Measurements from ENCODE around the gene UBALD1.

Gene UBALD1

DNA sequence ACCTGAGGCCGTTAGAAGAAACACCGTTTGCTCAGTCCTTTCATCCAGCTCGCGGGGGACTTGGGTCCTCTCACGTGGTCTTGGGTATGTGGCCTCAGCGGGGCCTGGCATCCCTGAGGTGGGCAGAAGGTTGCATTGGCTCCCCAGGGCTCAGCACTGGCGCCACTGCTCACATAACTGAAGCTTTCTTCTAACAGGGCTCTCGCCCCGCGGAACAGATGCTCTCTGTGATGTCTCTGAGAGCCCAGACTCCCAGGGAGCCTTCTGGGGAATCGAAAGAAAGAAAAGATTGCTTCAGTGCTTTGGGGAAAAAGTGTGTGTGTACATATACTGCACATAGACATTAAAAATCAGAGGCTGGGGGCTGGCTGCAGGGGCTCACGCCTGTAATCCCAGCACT lies 20.1 kb upstream of the UBALD1 start:
- TF ChIP-seq, protein P1, sequence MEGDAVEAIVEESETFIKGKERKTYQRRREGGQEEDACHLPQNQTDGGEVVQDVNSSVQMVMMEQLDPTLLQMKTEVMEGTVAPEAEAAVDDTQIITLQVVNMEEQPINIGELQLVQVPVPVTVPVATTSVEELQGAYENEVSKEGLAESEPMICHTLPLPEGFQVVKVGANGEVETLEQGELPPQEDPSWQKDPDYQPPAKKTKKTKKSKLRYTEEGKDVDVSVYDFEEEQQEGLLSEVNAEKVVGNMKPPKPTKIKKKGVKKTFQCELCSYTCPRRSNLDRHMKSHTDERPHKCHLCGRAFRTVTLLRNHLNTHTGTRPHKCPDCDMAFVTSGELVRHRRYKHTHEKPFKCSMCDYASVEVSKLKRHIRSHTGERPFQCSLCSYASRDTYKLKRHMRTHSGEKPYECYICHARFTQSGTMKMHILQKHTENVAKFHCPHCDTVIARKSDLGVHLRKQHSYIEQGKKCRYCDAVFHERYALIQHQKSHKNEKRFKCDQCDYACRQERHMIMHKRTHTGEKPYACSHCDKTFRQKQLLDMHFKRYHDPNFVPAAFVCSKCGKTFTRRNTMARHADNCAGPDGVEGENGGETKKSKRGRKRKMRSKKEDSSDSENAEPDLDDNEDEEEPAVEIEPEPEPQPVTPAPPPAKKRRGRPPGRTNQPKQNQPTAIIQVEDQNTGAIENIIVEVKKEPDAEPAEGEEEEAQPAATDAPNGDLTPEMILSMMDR (IDR thresholded peaks at IDR 0.05; ENCODE audit: borderline replicate concordance, insufficient read depth, low read depth, low read length) = no peak
- H3K4me3 ChIP-seq (ENCODE audit: low read depth, low read length) = no peak overlapping the region

DNA sequence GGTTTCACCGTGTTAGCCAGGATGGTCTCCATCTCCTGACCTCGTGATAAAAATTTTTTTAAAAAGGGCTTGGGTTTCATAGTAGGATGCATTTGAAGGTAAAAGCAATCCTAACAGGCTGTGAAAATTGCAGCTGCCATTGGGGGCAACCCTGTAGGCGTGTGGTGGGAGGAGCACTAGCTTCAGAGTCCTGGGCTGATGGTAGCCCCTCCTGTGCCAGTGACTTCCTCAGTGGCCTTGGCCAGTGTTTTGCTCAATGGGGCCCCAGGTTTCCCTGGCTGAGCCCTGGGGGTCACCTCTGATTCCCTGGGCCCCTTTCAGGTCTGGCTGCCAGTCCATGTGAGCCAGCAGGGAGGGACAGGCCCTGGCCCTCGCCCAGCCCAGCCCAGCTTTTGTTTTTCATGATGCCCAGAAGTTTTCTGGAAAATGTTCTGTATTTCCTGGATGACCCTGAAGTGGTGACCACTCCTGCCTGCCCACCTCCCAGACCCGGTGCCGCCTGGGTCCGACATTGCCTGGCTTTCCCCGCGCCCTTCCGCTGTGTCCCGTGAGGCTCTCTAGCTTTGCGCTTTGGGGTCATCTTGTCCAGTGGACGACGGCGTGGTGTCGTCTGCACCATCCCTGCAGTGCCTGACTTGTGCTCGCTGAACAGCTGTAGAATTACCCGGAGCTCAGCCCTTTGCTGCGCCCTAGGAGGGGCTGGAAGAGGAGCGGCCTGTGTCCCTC lies 19.4 kb upstream of the UBALD1 start:
- H3K4me3 ChIP-seq (ENCODE audit: low read depth, low read length) = no peak overlapping the region
- TF ChIP-seq, protein P1 (IDR thresholded peaks at IDR 0.05; ENCODE audit: borderline replicate concordance, insufficient read depth, low read depth, low read length) = no peak

DNA sequence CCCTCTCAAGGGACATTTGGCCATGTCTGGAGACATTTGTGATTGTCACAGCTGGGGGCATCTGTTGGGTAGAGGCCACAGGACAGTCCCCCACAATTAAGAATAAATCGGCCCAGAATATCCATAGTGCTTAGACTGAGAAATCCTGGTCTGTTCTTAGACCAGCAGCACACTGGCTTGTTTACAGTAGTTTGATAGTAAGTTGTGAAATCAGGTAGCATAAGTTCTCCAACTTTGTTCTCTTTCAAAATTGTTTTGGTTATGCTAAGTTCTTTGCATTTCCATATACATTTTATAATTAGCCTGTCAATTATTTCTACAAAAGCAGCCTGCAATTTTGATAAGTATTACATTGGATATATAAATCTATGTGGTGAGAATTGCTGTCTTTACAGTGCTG lies 16.8 kb upstream of the UBALD1 start:
- TF ChIP-seq, protein P1 (IDR thresholded peaks at IDR 0.05; ENCODE audit: borderline replicate concordance, insufficient read depth, low read depth, low read length) = no peak
- H3K4me3 ChIP-seq (ENCODE audit: low read depth, low read length) = no peak overlapping the region

DNA sequence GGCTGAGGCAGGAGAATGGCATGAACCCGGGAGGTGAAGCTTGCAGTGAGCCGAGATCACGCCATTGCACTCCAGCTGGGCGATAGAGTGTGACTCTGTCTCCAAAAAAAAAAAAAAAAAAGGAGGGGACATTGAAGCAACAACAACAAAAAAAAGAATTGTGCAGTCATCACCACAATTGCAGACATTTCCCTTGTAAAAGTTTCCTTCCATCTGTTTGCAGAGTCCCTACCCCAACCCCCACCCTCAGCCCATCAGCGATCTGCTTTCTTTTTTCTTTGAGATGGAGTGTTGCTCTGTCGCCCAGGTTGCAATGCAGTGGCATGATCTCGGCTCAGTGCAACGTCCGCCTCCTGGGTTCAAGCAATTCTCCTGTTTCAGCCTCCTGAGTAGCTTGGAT lies 13.6 kb upstream of the UBALD1 start:
- H3K4me3 ChIP-seq (ENCODE audit: low read depth, low read length) = no peak overlapping the region
- TF ChIP-seq, protein P1 (IDR thresholded peaks at IDR 0.05; ENCODE audit: borderline replicate concordance, insufficient read depth, low read depth, low read length) = no peak

DNA sequence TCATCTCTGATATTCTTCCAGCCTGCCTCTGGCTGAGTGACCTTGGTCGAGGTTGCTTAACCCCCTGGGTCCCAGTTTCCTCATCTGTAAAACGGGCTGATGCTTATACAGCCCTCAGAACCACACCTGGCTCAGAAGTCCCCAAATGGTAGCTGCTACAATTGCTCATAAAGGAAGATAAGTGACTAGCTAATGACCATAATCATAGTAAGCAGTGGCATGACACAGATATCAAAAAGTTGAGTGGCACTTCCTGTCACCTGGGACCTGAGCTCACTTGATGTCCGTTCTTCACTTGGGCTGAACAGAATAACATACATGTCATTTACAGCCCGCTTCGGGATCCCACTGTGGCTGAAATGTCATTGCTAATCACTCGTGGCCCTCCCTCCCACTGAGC lies 11.7 kb upstream of the UBALD1 start:
- H3K4me3 ChIP-seq (ENCODE audit: low read depth, low read length) = peak overlapping the region; percentile 91
- TF ChIP-seq, protein P1 (IDR thresholded peaks at IDR 0.05; ENCODE audit: borderline replicate concordance, insufficient read depth, low read depth, low read length) = no peak

DNA sequence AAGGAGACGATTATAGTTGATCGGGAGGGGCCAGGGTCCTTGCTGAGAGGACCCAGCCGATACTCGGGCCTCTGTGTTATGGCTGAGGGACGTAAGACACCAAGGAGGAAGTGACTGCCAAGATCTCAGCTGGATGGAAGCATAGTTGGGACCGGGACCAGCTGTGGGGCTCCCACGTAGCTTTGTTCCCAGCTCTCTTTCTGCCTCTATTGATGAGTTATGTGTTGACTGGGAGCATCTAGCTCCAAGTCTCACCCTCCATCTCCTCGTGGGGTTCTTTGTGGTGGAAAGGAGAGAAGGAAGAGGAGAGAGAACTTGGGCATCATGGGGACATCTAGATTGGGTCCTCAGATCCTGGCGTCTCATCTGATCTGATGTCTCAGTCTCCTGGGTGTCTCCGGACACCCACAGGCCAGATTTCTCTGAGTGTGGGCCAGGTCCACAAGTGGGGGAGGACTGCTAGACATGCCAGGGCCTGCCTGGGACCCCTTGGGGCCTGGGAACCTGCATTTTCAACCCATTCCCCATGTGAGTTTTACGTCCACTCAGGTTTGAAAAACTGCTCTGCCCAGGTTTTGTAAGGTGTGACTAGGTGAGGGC lies 11.0 kb upstream of the UBALD1 start:
- TF ChIP-seq, protein P1 (IDR thresholded peaks at IDR 0.05; ENCODE audit: borderline replicate concordance, insufficient read depth, low read depth, low read length) = no peak
- peak overlapping the region; percentile 91 for H3K4me3 ChIP-seq (ENCODE audit: low read depth, low read length)

Measured in GM12875 (cell line).